ENCODE data around the gene LAYN.

DNA sequence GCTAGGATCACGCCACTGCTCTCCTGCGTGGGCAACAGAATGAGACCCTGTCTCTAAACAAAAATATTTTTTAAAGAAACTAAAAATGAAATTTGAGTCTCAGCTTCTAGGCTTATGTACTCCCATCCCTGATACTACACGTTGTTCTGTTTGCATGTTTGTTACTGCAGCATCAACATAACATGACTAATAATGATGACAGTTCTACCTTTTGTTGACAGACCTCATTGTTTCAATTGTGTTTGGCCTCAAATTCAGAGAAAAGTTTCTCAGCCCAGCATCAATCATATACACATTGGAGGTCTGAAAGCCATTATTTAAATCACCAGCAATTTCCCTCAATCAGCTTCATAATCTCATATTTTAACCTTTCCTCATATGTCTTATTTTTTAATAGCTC lies 20.8 kb downstream of the LAYN start:
- TF ChIP-seq, protein P1, sequence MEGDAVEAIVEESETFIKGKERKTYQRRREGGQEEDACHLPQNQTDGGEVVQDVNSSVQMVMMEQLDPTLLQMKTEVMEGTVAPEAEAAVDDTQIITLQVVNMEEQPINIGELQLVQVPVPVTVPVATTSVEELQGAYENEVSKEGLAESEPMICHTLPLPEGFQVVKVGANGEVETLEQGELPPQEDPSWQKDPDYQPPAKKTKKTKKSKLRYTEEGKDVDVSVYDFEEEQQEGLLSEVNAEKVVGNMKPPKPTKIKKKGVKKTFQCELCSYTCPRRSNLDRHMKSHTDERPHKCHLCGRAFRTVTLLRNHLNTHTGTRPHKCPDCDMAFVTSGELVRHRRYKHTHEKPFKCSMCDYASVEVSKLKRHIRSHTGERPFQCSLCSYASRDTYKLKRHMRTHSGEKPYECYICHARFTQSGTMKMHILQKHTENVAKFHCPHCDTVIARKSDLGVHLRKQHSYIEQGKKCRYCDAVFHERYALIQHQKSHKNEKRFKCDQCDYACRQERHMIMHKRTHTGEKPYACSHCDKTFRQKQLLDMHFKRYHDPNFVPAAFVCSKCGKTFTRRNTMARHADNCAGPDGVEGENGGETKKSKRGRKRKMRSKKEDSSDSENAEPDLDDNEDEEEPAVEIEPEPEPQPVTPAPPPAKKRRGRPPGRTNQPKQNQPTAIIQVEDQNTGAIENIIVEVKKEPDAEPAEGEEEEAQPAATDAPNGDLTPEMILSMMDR (IDR thresholded peaks at IDR 0.05): no peak
- TF ChIP-seq POLR2A (IDR thresholded peaks at IDR 0.05): no peak
